Measurements from ENCODE around the gene ANKZF1.
A peak's percentile ranks its signal among the peaks of the same experiment; 100 is the strongest.

The ANKZF1 gene

DNA sequence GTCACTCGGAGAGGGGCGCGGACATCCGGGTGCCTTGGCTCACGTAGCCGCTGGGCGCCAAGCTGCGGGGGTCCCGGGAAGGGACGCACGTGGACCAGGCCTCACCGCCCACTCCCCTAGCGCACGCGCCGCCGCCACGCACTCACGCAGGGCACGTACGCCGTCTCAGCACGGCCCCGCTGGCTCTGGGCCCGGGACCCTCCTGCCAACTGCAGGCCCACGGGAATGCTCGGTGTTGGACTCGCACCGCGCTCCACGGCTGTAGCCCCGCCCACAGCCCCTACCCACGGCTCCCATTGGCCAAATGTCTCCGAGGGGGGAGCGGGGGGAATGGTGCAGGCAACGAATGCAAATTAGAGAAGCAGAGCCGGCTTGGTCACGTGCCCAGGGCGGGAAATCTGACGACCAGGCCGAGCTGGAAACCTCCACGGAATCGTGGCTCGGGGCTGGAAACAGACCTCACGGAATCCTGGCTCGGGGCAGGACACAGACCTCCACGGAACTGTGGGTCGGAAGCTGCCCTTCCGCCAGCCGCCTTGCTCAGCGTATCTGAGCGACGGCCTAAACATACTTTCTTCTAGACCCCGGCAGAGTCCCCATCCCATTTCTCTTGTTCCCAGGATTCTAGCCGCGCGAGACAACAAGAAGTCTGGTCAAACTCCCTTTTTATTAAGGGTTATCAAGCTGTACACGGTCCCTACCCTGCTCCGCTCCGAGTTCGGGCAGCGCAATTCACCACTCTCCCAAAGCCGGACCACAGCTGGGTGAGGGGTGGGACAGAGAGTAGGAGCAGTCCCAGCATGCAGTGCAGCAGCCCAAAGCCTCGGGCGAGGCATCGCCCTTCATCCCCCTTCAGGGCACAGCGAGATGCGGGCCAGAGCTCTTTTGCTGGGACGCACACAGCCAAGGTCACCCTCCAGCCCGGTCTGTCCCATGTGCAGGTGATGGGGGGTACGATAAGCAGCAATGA, 10.6 kb upstream of the ANKZF1 start, which contains the start of gene ABCB6:
Gene ABCB6 (minus strand): TSS at position 227 of the 970 bp plus-strand sequence. CDS start 285 bp downstream, outside the sequence.
- H3K9me3 ChIP-seq (ENCODE audit: control insufficient read depth, low read length) = no peaks in the 10 kb centered on the region
- 23 to 28% methylated on average over 56 to 66 of the region's 71 CpGs for WGBS, 2 experiments (ENCODE audit: insufficient coverage in 2 of 2)
- peaks cover 56% of the 10 kb centered on the region for H3K36me3 ChIP-seq (ENCODE audit: control insufficient read depth, insufficient read depth, low read length)
- H3K4me3 ChIP-seq (ENCODE audit: extremely low read depth, insufficient read depth, low read length, poor library complexity, severe bottlenecking) = peak within 1 kb of the TSS; percentile 52
- H3K27ac ChIP-seq (ENCODE audit: low read depth, low read length, severe bottlenecking) = peak within 1 kb of the TSS; percentile 96
- peaks cover 7% of the 10 kb centered on the region for H3K4me1 ChIP-seq (ENCODE audit: control insufficient read depth, insufficient read depth, low read length, poor library complexity, severe bottlenecking)

DNA sequence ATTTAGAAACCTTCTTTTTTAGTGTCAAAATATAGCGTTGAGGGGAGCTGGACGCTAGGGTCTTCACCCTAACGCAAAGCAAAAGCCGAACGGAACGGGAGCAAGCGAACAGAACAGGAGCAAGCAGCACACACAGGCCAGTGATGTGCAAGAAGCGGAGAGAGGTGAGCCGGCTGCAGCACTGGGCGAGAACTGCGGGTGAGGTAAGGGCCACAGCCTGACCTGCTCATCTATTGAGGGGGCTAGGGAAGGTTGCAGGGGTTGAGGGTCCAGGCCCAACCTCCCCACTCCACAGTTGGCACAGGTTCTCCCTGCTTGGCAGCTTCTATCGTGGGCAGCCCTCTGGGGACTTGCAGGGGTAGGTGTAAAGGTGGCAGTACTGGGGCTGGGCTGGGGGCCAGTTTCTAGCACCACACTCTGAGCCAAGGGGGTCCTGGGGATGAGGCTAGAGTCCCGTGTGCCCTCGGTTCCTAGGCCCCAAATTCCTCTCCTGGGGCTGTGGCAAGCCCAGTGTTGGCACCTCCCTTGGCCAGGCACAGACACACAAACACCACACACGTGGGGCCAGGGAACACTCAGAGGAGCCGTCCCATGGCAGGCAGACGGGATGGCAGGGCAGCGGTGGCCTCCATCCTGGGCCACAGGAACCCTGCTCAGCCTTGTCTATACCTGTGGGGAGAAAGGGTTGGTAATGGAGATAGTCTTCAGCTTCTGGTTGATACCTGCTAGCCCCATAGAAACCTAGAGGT, 9.6 kb upstream of the ANKZF1 start:
- H3K4me3 ChIP-seq (ENCODE audit: extremely low read depth, insufficient read depth, low read length, poor library complexity, severe bottlenecking) = no peak overlapping the region
- 94 to 98% methylated on average over 14 to 15 of the region's 18 CpGs for WGBS, 2 experiments (ENCODE audit: insufficient coverage in 2 of 2)
- no peaks in the 10 kb centered on the region for H3K9me3 ChIP-seq (ENCODE audit: control insufficient read depth, low read length)
- peaks cover 7% of the 10 kb centered on the region for H3K4me1 ChIP-seq (ENCODE audit: control insufficient read depth, insufficient read depth, low read length, poor library complexity, severe bottlenecking)
- H3K36me3 ChIP-seq (ENCODE audit: control insufficient read depth, insufficient read depth, low read length) = peaks cover 58% of the 10 kb centered on the region
- H3K27ac ChIP-seq (ENCODE audit: low read depth, low read length, severe bottlenecking) = no peak overlapping the region

DNA sequence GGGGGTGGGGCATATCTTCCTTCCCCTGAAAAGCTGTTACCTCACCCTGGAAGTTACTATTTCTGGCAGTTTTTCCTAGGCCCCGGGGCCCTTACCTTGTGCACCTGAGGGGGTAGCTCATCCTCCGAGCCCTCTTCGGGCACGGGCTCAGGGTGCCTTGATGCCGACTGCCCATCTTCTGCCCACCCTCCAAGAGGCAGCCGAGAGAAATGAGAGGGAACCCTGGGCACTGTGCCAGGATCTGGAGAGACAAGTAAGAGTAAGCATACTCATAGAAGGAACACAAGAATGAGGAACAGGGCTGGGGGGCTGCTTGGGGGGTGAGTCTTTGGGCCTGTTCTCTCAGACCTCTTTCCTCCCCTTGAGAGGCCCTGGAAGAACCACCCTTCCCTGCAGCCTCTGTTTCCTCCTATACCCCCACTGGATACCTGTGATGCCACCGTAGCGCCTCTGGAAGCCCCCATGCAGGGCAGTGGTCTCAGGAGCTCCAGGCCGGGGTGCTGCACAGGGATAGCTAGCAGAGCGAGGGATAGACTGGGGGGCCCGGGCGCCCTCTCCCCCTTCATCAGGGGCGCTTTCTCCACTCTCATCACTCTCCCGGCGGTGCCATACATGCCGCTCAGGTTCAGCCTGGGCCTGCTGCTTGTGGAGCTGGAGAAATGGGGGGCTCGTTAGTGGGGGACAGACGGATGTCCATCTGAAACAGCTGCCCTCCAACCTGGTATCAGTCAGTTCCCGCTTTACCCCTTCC, 8.8 kb upstream of the ANKZF1 start:
- H3K9me3 ChIP-seq (ENCODE audit: control insufficient read depth, low read length) = no peaks in the 10 kb centered on the region
- no peak overlapping the region for H3K4me3 ChIP-seq (ENCODE audit: extremely low read depth, insufficient read depth, low read length, poor library complexity, severe bottlenecking)
- WGBS, 2 experiments (ENCODE audit: insufficient coverage in 2 of 2) = 96 to 100% methylated on average over 5 to 13 of the region's 19 CpGs
- H3K27ac ChIP-seq (ENCODE audit: low read depth, low read length, severe bottlenecking) = no peak overlapping the region
- H3K4me1 ChIP-seq (ENCODE audit: control insufficient read depth, insufficient read depth, low read length, poor library complexity, severe bottlenecking) = peaks cover 7% of the 10 kb centered on the region
- peaks cover 60% of the 10 kb centered on the region for H3K36me3 ChIP-seq (ENCODE audit: control insufficient read depth, insufficient read depth, low read length)

DNA sequence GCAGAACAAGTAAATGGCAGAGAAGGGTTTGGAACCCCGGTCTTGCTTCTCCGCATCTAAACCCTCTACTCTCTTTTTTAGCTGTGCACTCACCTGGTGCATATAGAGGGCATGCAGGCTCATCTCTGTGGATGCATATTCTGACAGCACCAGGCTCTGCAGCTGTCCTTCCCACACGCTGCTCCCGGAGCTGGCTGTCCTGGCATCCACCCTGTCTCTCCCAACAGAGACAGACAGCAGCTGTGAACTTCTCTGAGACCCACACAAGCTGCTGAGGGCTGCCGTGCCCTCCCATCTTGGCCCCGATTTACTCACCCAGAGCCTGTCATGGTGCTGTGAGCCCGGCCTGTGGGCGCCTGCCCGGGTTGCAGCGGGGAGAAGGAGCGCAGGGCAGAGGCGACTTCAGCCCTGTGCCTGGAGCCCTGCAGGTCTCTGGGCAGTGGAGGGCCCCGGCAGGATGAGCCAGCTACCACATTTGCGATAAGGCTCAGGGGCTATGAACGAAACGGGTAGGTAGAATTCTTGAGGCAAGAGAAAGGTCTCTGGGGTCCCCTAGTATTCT, 7.6 kb upstream of the ANKZF1 start:
- WGBS, 2 experiments (ENCODE audit: insufficient coverage in 2 of 2) = 95 to 97% methylated on average over 13 to 15 of the region's 16 CpGs
- peaks cover 71% of the 10 kb centered on the region for H3K36me3 ChIP-seq (ENCODE audit: control insufficient read depth, insufficient read depth, low read length)

DNA sequence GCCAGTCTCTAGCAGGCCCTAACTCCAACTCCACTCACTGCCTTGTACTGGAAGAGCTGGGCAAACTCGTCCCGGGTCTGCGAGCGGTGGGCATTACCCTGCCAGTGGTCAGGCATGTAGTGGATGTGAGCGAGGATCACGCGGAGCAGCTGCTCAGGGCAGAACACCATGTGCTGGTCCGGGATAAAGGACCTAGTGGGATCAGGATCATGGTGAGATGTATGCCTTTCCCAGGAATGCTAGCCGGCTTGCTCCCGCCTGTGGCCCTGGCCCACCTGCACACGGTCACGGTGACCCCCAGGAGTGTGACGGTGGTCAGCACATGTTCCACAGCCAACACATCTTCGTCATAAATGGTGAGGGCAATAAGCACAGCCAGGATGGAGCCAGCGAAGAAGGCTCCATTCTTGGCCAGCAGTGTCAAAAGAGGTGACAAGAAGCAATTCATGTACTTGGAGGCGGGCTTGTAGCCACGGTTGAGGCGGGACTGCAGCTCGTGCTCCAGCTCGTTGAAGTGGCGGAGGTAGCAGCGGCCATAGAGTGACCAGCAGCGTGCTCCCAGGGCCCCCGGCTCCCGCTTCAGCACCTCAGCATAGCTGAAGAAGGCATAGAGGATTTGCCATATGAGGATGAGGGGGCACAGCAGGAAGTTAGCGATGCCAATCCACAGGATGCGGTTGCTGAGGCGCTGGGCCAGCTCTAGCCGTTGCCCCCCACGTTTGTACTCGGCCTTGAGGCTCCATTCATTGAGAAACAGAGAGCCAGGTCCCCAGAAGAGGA, 5.6 kb upstream of the ANKZF1 start:
- Histone ChIP-seq H3K9me3 (ENCODE audit: control insufficient read depth, low read length) (no peaks in the 10 kb centered on the region), H3K4me1 (ENCODE audit: control insufficient read depth, insufficient read depth, low read length, poor library complexity, severe bottlenecking) (peaks cover 16% of the 10 kb centered on the region), H3K27ac (ENCODE audit: low read depth, low read length, severe bottlenecking) (no peak overlapping the region), H3K36me3 (ENCODE audit: control insufficient read depth, insufficient read depth, low read length) (peaks cover 82% of the 10 kb centered on the region), H3K4me3 (ENCODE audit: extremely low read depth, insufficient read depth, low read length, poor library complexity, severe bottlenecking) (no peak overlapping the region)
- 95 to 97% methylated on average over 24 to 30 of the region's 31 CpGs for WGBS, 2 experiments (ENCODE audit: insufficient coverage in 2 of 2)

More for the DNA sequence above, 7.6 kb upstream of the ANKZF1 start:
- Histone ChIP-seq H3K4me3 (ENCODE audit: extremely low read depth, insufficient read depth, low read length, poor library complexity, severe bottlenecking) (no peak overlapping the region), H3K27ac (ENCODE audit: low read depth, low read length, severe bottlenecking) (no peak overlapping the region), H3K4me1 (ENCODE audit: control insufficient read depth, insufficient read depth, low read length, poor library complexity, severe bottlenecking) (peaks cover 7% of the 10 kb centered on the region), H3K9me3 (ENCODE audit: control insufficient read depth, low read length) (no peaks in the 10 kb centered on the region)

DNA sequence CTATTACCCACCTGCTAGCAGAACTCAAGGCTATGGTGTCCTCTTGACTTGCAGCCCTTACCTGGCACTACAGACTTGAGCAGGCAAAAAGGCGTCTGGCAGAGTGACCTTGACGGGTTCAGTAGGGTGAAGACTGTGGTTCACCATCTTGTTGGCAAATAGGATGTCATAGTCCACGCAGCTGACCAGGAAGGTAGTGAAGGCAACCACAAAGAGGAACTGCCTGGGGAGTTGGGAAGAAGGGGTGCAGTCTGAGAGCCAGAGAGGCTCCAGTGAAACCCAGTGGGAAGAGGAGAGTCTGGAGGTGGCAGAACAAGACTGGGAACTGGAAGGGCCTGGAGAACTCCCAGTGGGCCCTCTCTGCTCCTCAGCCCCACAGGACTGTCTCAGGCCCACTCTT, 4.3 kb upstream of the ANKZF1 start:
- no peaks in the 10 kb centered on the region for H3K9me3 ChIP-seq (ENCODE audit: control insufficient read depth, low read length)
- peaks cover 14% of the 10 kb centered on the region for H3K4me1 ChIP-seq (ENCODE audit: control insufficient read depth, insufficient read depth, low read length, poor library complexity, severe bottlenecking)
- peaks cover 75% of the 10 kb centered on the region for H3K36me3 ChIP-seq (ENCODE audit: control insufficient read depth, insufficient read depth, low read length)
- H3K27ac ChIP-seq (ENCODE audit: low read depth, low read length, severe bottlenecking) = no peak overlapping the region
- WGBS, 2 experiments (ENCODE audit: insufficient coverage in 2 of 2) = 93 to 95% methylated on average over 3 of the region's 3 CpGs
- no peak overlapping the region for H3K4me3 ChIP-seq (ENCODE audit: extremely low read depth, insufficient read depth, low read length, poor library complexity, severe bottlenecking)

DNA sequence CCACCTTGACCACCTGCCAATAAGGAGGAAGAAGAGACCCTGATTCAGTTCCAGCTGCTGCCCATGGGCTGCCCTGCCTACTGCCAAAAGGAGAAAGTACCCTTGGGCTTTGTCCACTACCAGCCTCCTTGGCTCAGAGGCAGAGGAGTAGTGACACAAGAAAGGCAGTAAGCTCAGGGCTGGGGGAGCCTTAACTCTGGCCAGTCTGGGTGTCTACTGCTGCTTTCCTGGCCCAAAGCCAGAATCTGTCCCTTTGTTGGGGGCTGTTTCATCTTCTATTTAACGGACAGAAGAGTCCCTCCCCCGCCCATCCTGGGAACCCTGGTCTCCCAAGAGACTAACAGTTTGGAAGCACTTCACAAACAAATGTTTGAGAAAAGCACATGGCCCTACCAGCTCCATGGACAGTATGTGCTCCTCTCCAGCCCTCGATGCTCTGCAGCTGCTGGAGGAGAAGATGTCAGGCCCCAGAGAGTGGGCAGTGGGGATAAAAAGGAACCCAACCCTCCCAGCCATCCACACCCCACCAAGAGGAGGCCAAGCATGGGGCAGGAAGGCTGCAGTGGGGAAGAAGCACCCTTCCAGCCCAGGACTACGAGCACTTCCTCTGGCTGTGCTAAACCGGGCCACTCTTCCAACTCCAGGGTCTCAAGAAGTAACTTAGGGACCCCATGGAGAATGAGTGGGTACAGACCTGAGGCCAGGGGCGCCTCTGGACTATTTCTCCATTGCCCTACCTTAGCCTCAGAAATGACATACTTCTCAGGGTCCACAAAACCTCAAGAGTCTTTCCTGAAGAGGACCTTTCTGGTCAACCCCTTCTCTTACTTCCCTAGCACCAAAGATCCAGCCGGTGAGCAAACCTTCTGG, 1.3 kb upstream of the ANKZF1 start:
- Histone ChIP-seq H3K27ac (ENCODE audit: low read depth, low read length, severe bottlenecking) (peak overlapping the region; percentile 94), H3K4me1 (ENCODE audit: control insufficient read depth, insufficient read depth, low read length, poor library complexity, severe bottlenecking) (peaks cover 14% of the 10 kb centered on the region), H3K9me3 (ENCODE audit: control insufficient read depth, low read length) (no peaks in the 10 kb centered on the region), H3K4me3 (ENCODE audit: extremely low read depth, insufficient read depth, low read length, poor library complexity, severe bottlenecking) (peak overlapping the region; percentile 86), H3K36me3 (ENCODE audit: control insufficient read depth, insufficient read depth, low read length) (peaks cover 69% of the 10 kb centered on the region)
- WGBS, 2 experiments (ENCODE audit: insufficient coverage in 2 of 2) = 79 to 89% methylated on average over 3 to 5 of the region's 7 CpGs

DNA sequence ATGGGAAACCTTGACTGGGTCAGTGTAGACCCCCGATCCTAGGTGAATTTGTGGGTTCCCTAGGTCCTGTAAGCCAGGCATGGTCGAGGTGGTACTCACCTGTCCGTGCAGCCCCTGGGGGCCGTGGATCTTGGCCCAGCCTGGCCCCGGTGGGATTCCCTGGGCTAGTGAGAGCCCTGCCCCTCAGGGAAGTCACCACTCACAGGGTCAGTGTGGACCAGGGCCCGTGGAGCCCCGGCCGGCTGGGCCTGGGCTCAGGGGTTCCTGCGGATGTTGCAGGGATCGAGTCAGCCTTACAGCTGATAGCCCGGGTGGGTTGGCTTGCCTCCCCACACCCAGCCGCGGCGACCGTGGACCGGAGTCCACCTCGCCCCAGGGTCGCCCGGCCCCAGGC, 698 bp upstream of the ANKZF1 start:
- 2 to 5% methylated on average over 15 to 18 of the region's 19 CpGs for WGBS, 2 experiments (ENCODE audit: insufficient coverage in 2 of 2)
- H3K27ac ChIP-seq (ENCODE audit: low read depth, low read length, severe bottlenecking) = peak overlapping the region; percentile 94

DNA sequence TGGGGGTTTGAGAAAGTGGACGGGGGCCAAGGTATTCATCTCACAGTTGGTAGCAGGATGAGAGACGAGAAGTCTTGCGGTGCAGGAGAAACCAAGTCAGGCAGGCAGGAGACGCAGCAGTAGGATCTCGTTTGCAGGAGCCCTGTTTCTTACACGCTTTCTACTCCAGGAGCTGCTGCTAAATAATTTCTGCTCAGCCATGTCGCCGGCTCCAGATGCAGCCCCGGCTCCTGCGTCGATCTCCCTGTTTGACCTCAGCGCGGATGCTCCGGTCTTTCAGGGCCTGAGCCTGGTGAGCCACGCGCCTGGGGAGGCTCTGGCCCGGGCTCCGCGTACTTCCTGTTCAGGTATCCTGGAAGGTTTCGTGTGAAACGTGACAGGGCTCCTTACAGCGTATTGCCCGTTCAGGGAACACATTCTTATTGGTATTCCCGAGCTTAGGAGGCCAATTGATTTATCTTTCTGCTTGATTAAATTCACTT, 494 bp downstream of the ANKZF1 start:
- Histone ChIP-seq H3K4me1 (ENCODE audit: control insufficient read depth, insufficient read depth, low read length, poor library complexity, severe bottlenecking) (peaks cover 14% of the 10 kb centered on the region), H3K36me3 (ENCODE audit: control insufficient read depth, insufficient read depth, low read length) (peaks cover 69% of the 10 kb centered on the region), H3K9me3 (ENCODE audit: control insufficient read depth, low read length) (no peaks in the 10 kb centered on the region), H3K27ac (ENCODE audit: low read depth, low read length, severe bottlenecking) (peak overlapping the region; percentile 94), H3K4me3 (ENCODE audit: extremely low read depth, insufficient read depth, low read length, poor library complexity, severe bottlenecking) (peak overlapping the region; percentile 86)
- 0% methylated on average over 24 of the region's 24 CpGs for WGBS, 2 experiments (ENCODE audit: insufficient coverage in 2 of 2)

More for the DNA sequence above, 698 bp upstream of the ANKZF1 start:
- Histone ChIP-seq H3K4me1 (ENCODE audit: control insufficient read depth, insufficient read depth, low read length, poor library complexity, severe bottlenecking) (peaks cover 14% of the 10 kb centered on the region), H3K4me3 (ENCODE audit: extremely low read depth, insufficient read depth, low read length, poor library complexity, severe bottlenecking) (peak overlapping the region; percentile 86), H3K36me3 (ENCODE audit: control insufficient read depth, insufficient read depth, low read length) (peaks cover 69% of the 10 kb centered on the region), H3K9me3 (ENCODE audit: control insufficient read depth, low read length) (no peaks in the 10 kb centered on the region)

All from mesodermal cell (in vitro differentiated cells).